K562 (cell line): ENCODE measurements around the gene SMCHD1. TPM values are rescaled to one million over a fixed set of nuclear protein-coding genes. Genes with fewer than 3 reads are reported as not detected.

ENCODE experiments used
- CBX8 ChIP-seq: fragments of 200-600 bp; sonication (generic); IDR thresholded peaks from 2 replicates; pipeline ENCODE4 v1.6.1; 2012; ENCODE audit warnings: borderline replicate concordance, mixed run types, low read depth, mild to moderate bottlenecking, moderate library complexity, mixed read lengths, low read length, control low read depth, inconsistent platforms; ENCODE audit not compliant: poor library complexity, severe bottlenecking; ENCODE audit errors: extremely low read depth
- CREBBP ChIP-seq: IDR thresholded peaks from one replicate; pipeline ENCODE4 v1.6.1; 2012; ENCODE audit warnings: low read depth, mild to moderate bottlenecking, control low read depth, inconsistent platforms, low read length
- CSDE1 ChIP-seq, 2 experiments: fragments of 450-650 bp; IDR thresholded peaks; 2 replicates each; pipeline ENCODE4 v1.6.1; 2016; ENCODE audit warnings: mild to moderate bottlenecking in 1 of 2
- DNMT1 ChIP-seq: fragments of 450-650 bp; IDR thresholded peaks from 2 replicates; pipeline ENCODE4 v1.6.1; 2016; ENCODE audit warnings: antibody characterized with exemption, mild to moderate bottlenecking
- GTF2F1 ChIP-seq: IDR thresholded peaks from 2 replicates; pipeline ENCODE4 v1.6.1; 2011; ENCODE audit warnings: low read depth, low read length, improper control_type of control experiment
- HDAC2 ChIP-seq: fragments of 450-650 bp; IDR thresholded peaks from 2 replicates; pipeline ENCODE4 v1.6.1; 2016; ENCODE audit warnings: mild to moderate bottlenecking
- HSF4 ChIP-seq: fragments of 250-450 bp; sonication (Bioruptor Pico); IDR thresholded peaks from 2 replicates; pipeline ENCODE4 v2.1.2; 2022; ENCODE audit warnings: mild to moderate bottlenecking, moderate library complexity, borderline replicate concordance
- JUN ChIP-seq, 2 experiments: sonication (generic) in 1 of 2; formaldehyde crosslinking in 1 of 2; IDR thresholded peaks; 2 replicates each; pipeline versions ENCODE4 v1.6.1 to v1.8.0; 2012 to 2022; ENCODE audit warnings: borderline replicate concordance in 2 of 2, mild to moderate bottlenecking in 2 of 2, improper control_type of control experiment in 1 of 2, low read depth in 1 of 2, low read length in 1 of 2, missing genetic modification reagents in 1 of 2
- KAT2B ChIP-seq: IDR thresholded peaks from one replicate; pipeline ENCODE4 v1.6.1; 2012; ENCODE audit warnings: low read depth, mild to moderate bottlenecking, control low read depth, inconsistent platforms, low read length, moderate library complexity
- NELFE ChIP-seq: IDR thresholded peaks from 2 replicates; pipeline ENCODE4 v1.6.1; 2011; ENCODE audit warnings: mild to moderate bottlenecking; ENCODE audit not compliant: insufficient read depth, insufficient read length
- POLR3G ChIP-seq: IDR thresholded peaks from 2 replicates; pipeline ENCODE4 v1.6.1; 2011; ENCODE audit not compliant: insufficient read length, insufficient replicate concordance; ENCODE audit errors: extremely low read depth
- PRDM10 ChIP-seq: fragments of 450-650 bp; IDR thresholded peaks from 2 replicates; pipeline ENCODE4 v1.6.1; 2018; ENCODE audit not compliant: partially characterized antibody
- SMAD2 ChIP-seq: fragments of 150-350 bp; IDR thresholded peaks from 2 replicates; pipeline ENCODE4 v1.6.1; 2014; ENCODE audit warnings: low read depth, mild to moderate bottlenecking, low read length
- SMARCC2 ChIP-seq: fragments of 450-650 bp; IDR thresholded peaks from 2 replicates; pipeline ENCODE4 v1.6.1; 2017; ENCODE audit warnings: antibody characterized with exemption, moderate library complexity, mild to moderate bottlenecking, low read depth
- SP1 ChIP-seq: sonication (generic); formaldehyde crosslinking; IDR thresholded peaks from 2 replicates; pipeline ENCODE4 v1.8.1; 2022; ENCODE audit warnings: mild to moderate bottlenecking, missing genetic modification reagents
- TAF1 ChIP-seq: IDR thresholded peaks from 2 replicates; pipeline ENCODE4 v1.6.1; 2011; ENCODE audit warnings: mild to moderate bottlenecking, low read length, moderate library complexity; ENCODE audit not compliant: insufficient read depth, control insufficient read depth, severe bottlenecking; ENCODE audit errors: extremely low read depth
- TCF3 ChIP-seq: sonication (generic); formaldehyde crosslinking; IDR thresholded peaks from 2 replicates; pipeline ENCODE4 v1.4.0; 2020; ENCODE audit warnings: mild to moderate bottlenecking, missing genetic modification reagents
- ZBTB33 ChIP-seq: sonication (generic); formaldehyde crosslinking; IDR thresholded peaks from 2 replicates; pipeline ENCODE4 v1.8.1; 2023; ENCODE audit warnings: mild to moderate bottlenecking, missing genetic modification reagents
- ZC3H11A ChIP-seq: IDR thresholded peaks from 2 replicates; pipeline ENCODE4 v1.6.1; 2012; ENCODE audit warnings: low read depth, low read length, improper control_type of control experiment
- ZC3H8 ChIP-seq: fragments of 450-650 bp; IDR thresholded peaks from 2 replicates; pipeline ENCODE4 v1.6.1; 2017
- ZNF165 ChIP-seq: fragments of 250-450 bp; sonication (Bioruptor Pico); IDR thresholded peaks from 2 replicates; pipeline ENCODE4 v1.4.0; 2020; ENCODE audit warnings: borderline replicate concordance
- ZNF764 ChIP-seq: fragments of 250-450 bp; sonication (Bioruptor Pico); IDR thresholded peaks from 2 replicates; pipeline ENCODE4 v1.4.0; 2020; ENCODE audit warnings: low read depth, mild to moderate bottlenecking, moderate library complexity
- ZNF780A ChIP-seq: fragments of 250-450 bp; sonication (Bioruptor Pico); IDR thresholded peaks from 2 replicates; pipeline ENCODE4 v1.5.0; 2021; ENCODE audit warnings: mild to moderate bottlenecking
- polyA plus RNA-seq, 8 experiments: library from polyadenylated mRNA; depleted of rRNA in 4 of 8; stranded (reverse) in 5 of 8; unstranded in 3 of 8; fragments of >200 nt; fragmentation: Nextera tagmentation in 2 of 8; fragmentation: Illumina TruSeq in 1 of 8; extraction: Ambion mirVana in 2 of 8; extraction: Trizol in 1 of 8; gene quantifications; 2 replicates each; pipeline versions ENCODE4 v1.2.1 to v1.2.3, GENCODE V29; 2011 to 2014; ENCODE audit warnings: inconsistent platforms in 1 of 8, missing spikeins in 1 of 8
- total RNA-seq, 7 experiments: library from RNA; depleted of rRNA in 6 of 7; stranded (reverse); fragments of >200 nt in 6 of 7; fragmentation: Illumina TruSeq in 2 of 7; extraction: Trizol in 2 of 7; gene quantifications; 2 replicates each; pipeline versions ENCODE4 v1.2.1 to v1.2.3, GENCODE V29; 2011 to 2021; ENCODE audit warnings: low replicate concordance in 1 of 7
- TF ChIP-seq, protein P1 (sequence below): fragments of 250-450 bp; sonication (Bioruptor Pico); IDR thresholded peaks from 2 replicates; pipeline ENCODE4 v1.5.0; 2021

SMCHD1 gene
- total and polyA plus RNA-seq, 9 of the 15 experiments (the other 6 are each of a cell fraction or from before 2014, with no cell fraction given): 6.3 to 144 (median 72.7) TPM

GRCh38 chr18:2655954-2656236 is 369 bp downstream of the SMCHD1 start (continued):
- TF ChIP-seq, protein P1, sequence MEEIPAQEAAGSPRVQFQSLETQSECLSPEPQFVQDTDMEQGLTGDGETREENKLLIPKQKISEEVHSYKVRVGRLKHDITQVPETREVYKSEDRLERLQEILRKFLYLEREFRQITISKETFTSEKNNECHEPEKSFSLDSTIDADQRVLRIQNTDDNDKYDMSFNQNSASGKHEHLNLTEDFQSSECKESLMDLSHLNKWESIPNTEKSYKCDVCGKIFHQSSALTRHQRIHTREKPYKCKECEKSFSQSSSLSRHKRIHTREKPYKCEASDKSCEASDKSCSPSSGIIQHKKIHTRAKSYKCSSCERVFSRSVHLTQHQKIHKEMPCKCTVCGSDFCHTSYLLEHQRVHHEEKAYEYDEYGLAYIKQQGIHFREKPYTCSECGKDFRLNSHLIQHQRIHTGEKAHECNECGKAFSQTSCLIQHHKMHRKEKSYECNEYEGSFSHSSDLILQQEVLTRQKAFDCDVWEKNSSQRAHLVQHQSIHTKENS (CRISPR knock-in tag): no peak
- TF ChIP-seq ZNF780A (CRISPR knock-in tag) (no peak), TCF3 (CRISPR knock-in tag) (no peak; the same call in 1 of the 2 replicates), KAT2B (no peak), ZC3H8 (no peak), TAF1 (no peak), CSDE1 (IDR thresholded peaks at IDR 0.05) (no peak), DNMT1 (no peak), SMARCC2 (no peak), SMAD2 (no peak), SP1 (no peak), HSF4 (CRISPR knock-in tag) (peak; percentile 42; the same call in 1 of the 2 replicates), HDAC2 (no peak), JUN (IDR thresholded peaks at IDR 0.05; ENCODE audit: borderline replicate concordance, low read depth, low read length) (no peak), JUN (CRISPR knock-in tag; IDR thresholded peaks at IDR 0.05; ENCODE audit: borderline replicate concordance) (no peak), NELFE (no peak), ZNF764 (CRISPR knock-in tag) (no peak; the same call in 1 of the 2 replicates), POLR3G (no peak), ZNF165 (CRISPR knock-in tag) (no peak), ZBTB33 (CRISPR knock-in tag) (no peak), PRDM10 (no peak), GTF2F1 (no peak), ZC3H11A (no peak), CREBBP (no peak), CBX8 (no peak)
